H9 (cell line): ENCODE results near the gene GHITM. TPM values are rescaled to one million over a fixed set of nuclear protein-coding genes. Genes with fewer than 3 reads are reported as not detected.

ENCODE experiments used
- DNase-seq: peaks from one replicate; pipeline ENCODE4 v3.0.0-alpha.2; 2017
- H2AFZ ChIP-seq: one replicate; pipeline ENCODE4 v1.6.1; 2013; ENCODE audit warnings: mild to moderate bottlenecking, low read length, control low read depth, moderate library complexity
- H2AK5ac ChIP-seq: 2 replicates; pipeline ENCODE4 v1.6.1; 2013; ENCODE audit warnings: low read length, control low read depth, mixed read lengths; ENCODE audit not compliant: insufficient read length
- H2BK120ac ChIP-seq: one replicate; pipeline ENCODE4 v1.6.1; 2013; ENCODE audit warnings: low read depth, mild to moderate bottlenecking, low read length, control low read depth, inconsistent platforms; ENCODE audit not compliant: poor library complexity, severe bottlenecking
- H2BK12ac ChIP-seq: 2 replicates; pipeline ENCODE4 v1.6.1; 2013; ENCODE audit warnings: low read length, control low read depth, mixed read lengths, low read depth; ENCODE audit not compliant: insufficient read length
- H2BK15ac ChIP-seq: 2 replicates; pipeline ENCODE4 v1.6.1; 2013; ENCODE audit warnings: low read depth, low read length, control low read depth
- H2BK20ac ChIP-seq: one replicate; pipeline ENCODE4 v1.6.1; 2013; ENCODE audit warnings: low read depth, mild to moderate bottlenecking, low read length, control low read depth, inconsistent platforms; ENCODE audit not compliant: poor library complexity, severe bottlenecking
- H2BK5ac ChIP-seq: 2 replicates; pipeline ENCODE4 v1.6.1; 2013; ENCODE audit warnings: low read length, control low read depth, mixed read lengths; ENCODE audit not compliant: insufficient read length
- H3K14ac ChIP-seq: 2 replicates; pipeline ENCODE4 v1.6.1; 2013; ENCODE audit warnings: low read length, control low read depth; ENCODE audit not compliant: insufficient read depth
- H3K18ac ChIP-seq: 2 replicates; pipeline ENCODE4 v1.6.1; 2013; ENCODE audit warnings: low read depth, mild to moderate bottlenecking, mixed read lengths, low read length, control low read depth; ENCODE audit not compliant: insufficient read length
- H3K23ac ChIP-seq: 2 replicates; pipeline ENCODE4 v1.6.1; 2013; ENCODE audit warnings: low read length, control low read depth, mixed read lengths, low read depth; ENCODE audit not compliant: insufficient read length
- H3K23me2 ChIP-seq: 2 replicates; pipeline ENCODE4 v1.6.1; 2013; ENCODE audit warnings: low read depth, mild to moderate bottlenecking, mixed read lengths, low read length, control low read depth; ENCODE audit not compliant: insufficient read length, poor library complexity, severe bottlenecking
- H3K27ac ChIP-seq: 2 replicates; pipeline ENCODE4 v1.5.1; 2013; ENCODE audit warnings: low read length, control low read depth, mixed read lengths, low read depth; ENCODE audit not compliant: insufficient read length
- H3K27me3 ChIP-seq: 2 replicates; pipeline ENCODE4 v1.6.1; 2013; ENCODE audit warnings: low read length, control low read depth, inconsistent platforms; ENCODE audit not compliant: insufficient read depth
- H3K4ac ChIP-seq: 2 replicates; pipeline ENCODE4 v1.6.1; 2013; ENCODE audit warnings: low read depth, mild to moderate bottlenecking, control low read depth, inconsistent platforms, low read length, moderate library complexity
- H3K4me1 ChIP-seq: 2 replicates; pipeline ENCODE4 v1.6.1; 2013; ENCODE audit warnings: low read length, control low read depth, inconsistent platforms; ENCODE audit not compliant: insufficient read depth
- H3K4me2 ChIP-seq: 2 replicates; pipeline ENCODE4 v1.6.1; 2013; ENCODE audit warnings: low read length, control low read depth, mixed read lengths; ENCODE audit not compliant: insufficient read length, insufficient read depth
- H3K56ac ChIP-seq: 2 replicates; pipeline ENCODE4 v1.6.1; 2013; ENCODE audit warnings: low read depth, mild to moderate bottlenecking, mixed read lengths, low read length, control low read depth; ENCODE audit not compliant: insufficient read length
- H3K79me1 ChIP-seq: 2 replicates; pipeline ENCODE4 v1.6.1; 2013; ENCODE audit warnings: low read depth, mild to moderate bottlenecking, moderate library complexity, low read length, control low read depth, inconsistent platforms; ENCODE audit not compliant: insufficient read depth, poor library complexity, severe bottlenecking
- H3K79me2 ChIP-seq: 2 replicates; pipeline ENCODE4 v1.6.1; 2013; ENCODE audit warnings: low read length, control low read depth, inconsistent platforms; ENCODE audit not compliant: insufficient read depth
- H3K9ac ChIP-seq: 2 replicates; pipeline ENCODE4 v1.6.1; 2013; ENCODE audit warnings: low read length, control low read depth, mixed read lengths; ENCODE audit not compliant: insufficient read length; ENCODE audit errors: extremely low read depth
- H3K9me3 ChIP-seq: one replicate; pipeline ENCODE4 v1.6.1; 2013; ENCODE audit warnings: low read depth, low read length, inconsistent platforms; ENCODE audit not compliant: control insufficient read depth
- H3T11ph ChIP-seq: one replicate; pipeline ENCODE4 v1.6.1; 2013; ENCODE audit warnings: mild to moderate bottlenecking, low read length, control low read depth, inconsistent platforms
- H4K20me1 ChIP-seq: one replicate; pipeline ENCODE4 v1.6.1; 2013; ENCODE audit not compliant: control insufficient read depth, insufficient read length, insufficient read depth
- H4K5ac ChIP-seq: 2 replicates; pipeline ENCODE4 v1.6.1; 2013; ENCODE audit warnings: low read depth, mild to moderate bottlenecking, mixed read lengths, low read length, control low read depth; ENCODE audit not compliant: insufficient read length
- H4K8ac ChIP-seq: replicated peaks from 2 replicates; pipeline ENCODE4 v1.6.1; 2013; ENCODE audit warnings: low read length, control low read depth, mixed read lengths, low read depth; ENCODE audit not compliant: insufficient read length
- H4K91ac ChIP-seq: 2 replicates; pipeline ENCODE4 v1.6.1; 2013; ENCODE audit warnings: low read depth, mild to moderate bottlenecking, moderate library complexity, mixed read lengths, low read length, control low read depth; ENCODE audit not compliant: insufficient read length
- H3K27ac Mint-ChIP-seq, 3 experiments: 2 replicates in 2 of 3; 3 replicates in 1 of 3; pipeline ENCODE4 v1.8.0; 2020 to 2021; ENCODE audit warnings: mixed read lengths in 3 of 3, mild to moderate bottlenecking in 1 of 3, moderate library complexity in 1 of 3
- H3K27me3 Mint-ChIP-seq: 2 replicates; pipeline ENCODE4 v1.8.0; 2021; ENCODE audit warnings: low read depth, mild to moderate bottlenecking, moderate library complexity, mixed read lengths
- H3K36me3 Mint-ChIP-seq, 3 experiments: 2 replicates in 2 of 3; 3 replicates in 1 of 3; pipeline ENCODE4 v1.8.0; 2020 to 2021; ENCODE audit warnings: low read depth in 3 of 3, mixed read lengths in 3 of 3; ENCODE audit not compliant: insufficient read depth in 1 of 3
- H3K4me1 Mint-ChIP-seq, 2 experiments: 2 replicates each; pipeline ENCODE4 v1.8.0; 2020; ENCODE audit warnings: mixed read lengths in 2 of 2
- H3K4me3 Mint-ChIP-seq, 2 experiments: 2 replicates in 1 of 2; 3 replicates in 1 of 2; pipeline ENCODE4 v1.8.0; 2020 to 2021; ENCODE audit warnings: mild to moderate bottlenecking in 2 of 2, mixed read lengths in 2 of 2, moderate library complexity in 1 of 2
- H3K9me3 Mint-ChIP-seq, 2 experiments: 2 replicates in 1 of 2; 3 replicates in 1 of 2; pipeline ENCODE4 v1.8.0; 2020; ENCODE audit warnings: mild to moderate bottlenecking in 2 of 2, mixed read lengths in 2 of 2, moderate library complexity in 1 of 2
- whole genome bisulfite sequencing: extraction: QIAGEN DNeasy Blood & Tissue Kit; methylation state at CpG from one replicate; pipeline ENCODE4 v1.1.7; 2013; ENCODE audit warnings: missing lambda C conversion rate, low lambda C conversion rate, mixed read lengths; ENCODE audit not compliant: insufficient read length; ENCODE audit errors: extremely low coverage; 5-methylcytosine and 5-hydroxymethylcytosine counted together
- total RNA-seq: library from RNA; stranded (reverse); gene quantifications from 2 replicates; pipeline ENCODE4 v1.2.1, GENCODE V29; 2021
- TF ChIP-seq, protein P1 (sequence below): fragments of 200-600 bp; sonication (generic); conservative IDR thresholded peaks from 3 replicates; pipeline ENCODE4 v1.8.0; 2021; ENCODE audit warnings: antibody characterized with exemption, mild to moderate bottlenecking

Gene GHITM
- total RNA-seq, 1 experiment from 2014 or later = 95.6 TPM

DNA sequence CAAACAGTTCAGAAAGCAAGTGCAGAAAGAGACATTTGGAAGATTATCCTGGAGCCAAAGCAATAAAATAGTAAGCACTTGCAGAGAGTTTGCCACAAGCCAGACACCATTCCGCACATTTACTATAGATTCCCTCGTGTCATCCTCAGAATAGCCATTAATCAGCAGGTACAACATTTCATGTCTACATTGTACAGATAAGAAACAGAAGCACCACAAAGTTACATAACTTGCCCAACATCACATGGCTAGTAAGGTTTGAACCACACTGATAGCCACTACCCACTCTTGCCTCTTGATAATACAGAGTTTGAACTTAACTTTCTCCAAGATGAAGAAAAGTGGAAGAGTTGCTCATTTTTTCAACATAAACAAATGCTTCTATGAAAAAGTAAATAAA lies 40.6 kb upstream of the GHITM start:
- Histone ChIP-seq H3K79me1 (no peaks in the 10 kb centered on the region), H2BK12ac (no peak overlapping the region), H4K8ac (no peak overlapping the region), H2BK15ac (no peak overlapping the region), H3K27me3 (no peaks in the 10 kb centered on the region), H4K5ac (no peak overlapping the region), H4K91ac (no peak overlapping the region), H3K9me3 (no peaks in the 10 kb centered on the region), H3K79me2 (no peaks in the 10 kb centered on the region), H3K4ac (no peak overlapping the region), H3T11ph (no peak overlapping the region), H3K18ac (no peak overlapping the region), H2BK5ac (no peak overlapping the region), H2AK5ac (no peak overlapping the region), H4K20me1 (no peaks in the 10 kb centered on the region), H3K23me2 (no peaks in the 10 kb centered on the region), H3K27ac (no peak overlapping the region), H3K9ac (no peak overlapping the region), H2AFZ (no peak overlapping the region), H3K23ac (no peak overlapping the region), H3K4me1 (no peaks in the 10 kb centered on the region), H3K56ac (no peak overlapping the region), H3K14ac (no peak overlapping the region), H3K4me2 (no peak overlapping the region), H2BK20ac (no peak overlapping the region), H2BK120ac (no peak overlapping the region)
- Mint-ChIP-seq H3K36me3 (no peaks in the 10 kb centered on the region), H3K4me3 (no peak overlapping the region), H3K27ac (no peak overlapping the region), H3K4me1 (no peaks in the 10 kb centered on the region), H3K9me3 (no peaks in the 10 kb centered on the region), H3K27me3 (no peaks in the 10 kb centered on the region; the same call in 1 of the 2 replicates)
- DNase-seq = no peak
- no CpG with 5 or more reads among the region's 2 CpGs for WGBS
- TF ChIP-seq, protein P1, sequence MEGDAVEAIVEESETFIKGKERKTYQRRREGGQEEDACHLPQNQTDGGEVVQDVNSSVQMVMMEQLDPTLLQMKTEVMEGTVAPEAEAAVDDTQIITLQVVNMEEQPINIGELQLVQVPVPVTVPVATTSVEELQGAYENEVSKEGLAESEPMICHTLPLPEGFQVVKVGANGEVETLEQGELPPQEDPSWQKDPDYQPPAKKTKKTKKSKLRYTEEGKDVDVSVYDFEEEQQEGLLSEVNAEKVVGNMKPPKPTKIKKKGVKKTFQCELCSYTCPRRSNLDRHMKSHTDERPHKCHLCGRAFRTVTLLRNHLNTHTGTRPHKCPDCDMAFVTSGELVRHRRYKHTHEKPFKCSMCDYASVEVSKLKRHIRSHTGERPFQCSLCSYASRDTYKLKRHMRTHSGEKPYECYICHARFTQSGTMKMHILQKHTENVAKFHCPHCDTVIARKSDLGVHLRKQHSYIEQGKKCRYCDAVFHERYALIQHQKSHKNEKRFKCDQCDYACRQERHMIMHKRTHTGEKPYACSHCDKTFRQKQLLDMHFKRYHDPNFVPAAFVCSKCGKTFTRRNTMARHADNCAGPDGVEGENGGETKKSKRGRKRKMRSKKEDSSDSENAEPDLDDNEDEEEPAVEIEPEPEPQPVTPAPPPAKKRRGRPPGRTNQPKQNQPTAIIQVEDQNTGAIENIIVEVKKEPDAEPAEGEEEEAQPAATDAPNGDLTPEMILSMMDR = no peak
